HCT116 (cell line): ENCODE data around the gene GIMAP8.

Experiments
- ELF1 ChIP-seq: IDR thresholded peaks from 2 replicates; pipeline ENCODE4 v1.6.1; 2012; ENCODE audit warnings: low read depth, borderline replicate concordance
- TF ChIP-seq, protein P1 (sequence below): IDR thresholded peaks from 2 replicates; pipeline ENCODE4 v1.6.1; 2012

DNA sequence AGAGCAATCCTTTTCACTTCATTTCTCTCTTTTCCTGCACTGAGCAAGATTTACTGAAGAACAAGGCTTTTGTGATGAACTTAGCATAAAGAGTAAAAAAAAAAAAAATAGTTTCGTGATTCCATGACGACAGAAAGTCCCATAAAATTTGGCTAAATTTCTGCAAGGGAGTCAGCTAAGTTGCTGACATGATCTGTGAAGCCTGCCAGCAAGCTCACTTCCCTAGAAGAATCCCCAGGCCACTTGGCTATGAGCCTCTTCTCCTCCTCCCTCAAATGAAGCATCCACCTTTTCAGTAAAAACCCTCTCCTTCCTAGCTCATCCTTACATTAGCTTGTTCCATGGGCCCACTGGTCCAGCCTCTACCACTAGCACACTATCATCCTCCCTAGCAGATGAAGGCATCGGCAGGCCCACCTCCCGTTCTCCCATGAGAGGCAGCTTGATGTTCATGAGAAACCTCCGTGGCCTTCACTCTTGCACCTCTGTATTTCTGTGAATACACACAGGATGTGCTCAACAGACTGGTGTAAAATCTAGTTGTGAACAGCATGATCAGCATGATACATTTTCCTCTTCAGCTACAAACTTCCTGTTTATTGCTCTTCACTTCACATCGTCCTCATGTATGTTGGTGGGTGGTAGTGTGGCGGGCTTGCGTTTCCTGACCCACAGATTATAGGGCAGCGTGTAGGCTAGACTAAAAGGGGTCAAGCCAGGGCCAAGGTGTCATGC is 30.9 kb downstream of the GIMAP8 start:
- no peak for TF ChIP-seq ELF1
- TF ChIP-seq, protein P1, sequence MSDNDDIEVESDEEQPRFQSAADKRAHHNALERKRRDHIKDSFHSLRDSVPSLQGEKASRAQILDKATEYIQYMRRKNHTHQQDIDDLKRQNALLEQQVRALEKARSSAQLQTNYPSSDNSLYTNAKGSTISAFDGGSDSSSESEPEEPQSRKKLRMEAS, result no peak
